K562 (cell line): Measurements from ENCODE around the gene TTN. TPM values are rescaled to one million over a fixed set of nuclear protein-coding genes. Genes with fewer than 3 reads are reported as not detected.

Experiments used
- HEY1 ChIP-seq: fragments of 250-450 bp; sonication (Bioruptor Pico); IDR thresholded peaks from 2 replicates; pipeline ENCODE4 v1.5.0; 2020; ENCODE audit warnings: mild to moderate bottlenecking, moderate library complexity, borderline replicate concordance
- HOXB6 ChIP-seq: fragments of 250-450 bp; sonication (Bioruptor Pico); IDR thresholded peaks from 2 replicates; pipeline ENCODE4 v1.5.1; 2022; ENCODE audit warnings: mild to moderate bottlenecking, borderline replicate concordance
- PPARD ChIP-seq: fragments of 250-450 bp; sonication (Bioruptor Pico); IDR thresholded peaks from 2 replicates; pipeline ENCODE4 v1.8.0; 2022; ENCODE audit warnings: inconsistent platforms, mild to moderate bottlenecking, moderate library complexity
- SFPQ ChIP-seq: fragments of 200-400 bp; formaldehyde crosslinking; IDR thresholded peaks from 2 replicates; pipeline ENCODE4 v1.6.1; 2017; ENCODE audit warnings: mild to moderate bottlenecking, low read depth, low read length, moderate library complexity
- SMARCA5 ChIP-seq: fragments of 450-650 bp; IDR thresholded peaks from 2 replicates; pipeline ENCODE4 v1.6.1; 2016
- STAT5B ChIP-seq: fragments of 250-450 bp; sonication (Bioruptor Pico); IDR thresholded peaks from 2 replicates; pipeline ENCODE4 v1.8.0; 2021; ENCODE audit warnings: mild to moderate bottlenecking, inconsistent platforms
- TCF7L2 ChIP-seq: fragments of 150-350 bp; IDR thresholded peaks from 2 replicates; pipeline ENCODE4 v1.6.1; 2016; ENCODE audit warnings: low read depth, mild to moderate bottlenecking, low read length, moderate library complexity
- ZNF143 ChIP-seq: sonication (generic); formaldehyde crosslinking; IDR thresholded peaks from 2 replicates; pipeline ENCODE4 v1.9.0; 2022; ENCODE audit warnings: mild to moderate bottlenecking, missing genetic modification reagents
- ZNF639 ChIP-seq, 2 experiments: fragments of 200-800 bp in 1 of 2; sonication (Bioruptor generic) in 1 of 2; sonication (generic) in 1 of 2; formaldehyde crosslinking in 1 of 2; IDR thresholded peaks in 1 of 2; conservative IDR thresholded peaks in 1 of 2; 2 replicates each; pipeline versions ENCODE4 v1.5.0 to v1.6.1; 2016 to 2020; ENCODE audit warnings: missing compliant biosample characterization in 1 of 2, missing genetic modification characterization in 1 of 2, missing genetic modification reagents in 1 of 2
- ZNF780A ChIP-seq: fragments of 250-450 bp; sonication (Bioruptor Pico); IDR thresholded peaks from 2 replicates; pipeline ENCODE4 v1.5.0; 2021; ENCODE audit warnings: mild to moderate bottlenecking
- polyA plus RNA-seq, 8 experiments: library from polyadenylated mRNA; depleted of rRNA in 4 of 8; stranded (reverse) in 5 of 8; unstranded in 3 of 8; fragments of >200 nt; fragmentation: Nextera tagmentation in 2 of 8; fragmentation: Illumina TruSeq in 1 of 8; extraction: Ambion mirVana in 2 of 8; extraction: Trizol in 1 of 8; gene quantifications; 2 replicates each; pipeline versions ENCODE4 v1.2.1 to v1.2.3, GENCODE V29; 2011 to 2014; ENCODE audit warnings: inconsistent platforms in 1 of 8, missing spikeins in 1 of 8
- total RNA-seq, 7 experiments: library from RNA; depleted of rRNA in 6 of 7; stranded (reverse); fragments of >200 nt in 6 of 7; fragmentation: Illumina TruSeq in 2 of 7; extraction: Trizol in 2 of 7; gene quantifications; 2 replicates each; pipeline versions ENCODE4 v1.2.1 to v1.2.3, GENCODE V29; 2011 to 2021; ENCODE audit warnings: low replicate concordance in 1 of 7

Gene TTN
- total and polyA plus RNA-seq, 9 of the 15 experiments (the other 6 are each of a cell fraction or from before 2014, with no cell fraction given) = under 0.01 to 0.20 (median 0.04) TPM; not detected in 1

GRCh38 chr2:178632729-178633128 lies 174.5 kb downstream of the TTN start (continued):
- TF ChIP-seq ZNF639 (CRISPR knock-in tag; conservative IDR thresholded peaks at IDR 0.05 in 1 of 2, IDR thresholded peaks at IDR 0.05 in 1 of 2) = no peak
- no peak for TF ChIP-seq ZNF143 (CRISPR knock-in tag)
- TF ChIP-seq HOXB6 (CRISPR knock-in tag) = no peak
- no peak for TF ChIP-seq PPARD (CRISPR knock-in tag)
- TF ChIP-seq TCF7L2 = no peak
- no peak for TF ChIP-seq SFPQ
- no peak for TF ChIP-seq STAT5B
- no peak for TF ChIP-seq SMARCA5
- TF ChIP-seq HEY1 = no peak
- TF ChIP-seq ZNF780A (CRISPR knock-in tag) = no peak
